ENCODE data around the gene ADIRF. TPM values are rescaled to one million over a fixed set of nuclear protein-coding genes. Genes with fewer than 3 reads are reported as not detected.
"Not testable (repeated sequence)": the region's sequence is repeated elsewhere in the genome, so short reads cannot be mapped to it uniquely, and the experiment has no call there.

Gene ADIRF
- total RNA-seq, 1 donor, result not detected

DNA sequence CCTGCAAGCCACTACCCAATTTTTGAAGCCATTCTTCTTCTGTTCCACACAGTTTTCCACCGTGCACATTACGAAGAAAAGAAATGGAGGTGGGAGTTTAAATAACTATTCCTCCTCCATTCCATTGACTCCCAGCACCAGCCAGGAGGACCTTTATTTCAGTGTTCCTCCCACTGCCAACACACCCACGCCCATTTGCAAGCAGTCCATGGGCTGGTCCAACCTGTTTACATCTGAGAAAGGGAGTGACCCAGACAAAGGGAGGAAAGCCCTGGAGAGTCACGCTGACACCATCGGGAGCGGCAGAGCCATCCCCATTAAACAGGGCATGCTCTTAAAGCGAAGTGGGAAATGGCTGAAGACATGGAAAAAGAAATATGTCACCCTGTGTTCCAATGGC is 40.0 kb downstream of the ADIRF start:
- H3K27me3 ChIP-seq (ENCODE audit: insufficient read depth, low read length); H3K9me3 ChIP-seq (ENCODE audit: low read depth, low read length); H3K4me3 ChIP-seq (ENCODE audit: low read length); H3K4me1 ChIP-seq (ENCODE audit: insufficient read depth, low read length): not testable (repeated sequence)

GRCh38 chr10:87009134-87009696 is 40.9 kb downstream of the ADIRF start:
- H3K4me3 ChIP-seq (ENCODE audit: low read length); H3K4me1 ChIP-seq (ENCODE audit: insufficient read depth, low read length); H3K9me3 ChIP-seq (ENCODE audit: low read depth, low read length); H3K27me3 ChIP-seq (ENCODE audit: insufficient read depth, low read length): not testable (repeated sequence)

GRCh38 chr10:87013528-87013927 is 45.2 kb downstream of the ADIRF start:
- H3K4me3 ChIP-seq (ENCODE audit: low read length); H3K9me3 ChIP-seq (ENCODE audit: low read depth, low read length); H3K4me1 ChIP-seq (ENCODE audit: insufficient read depth, low read length); H3K27me3 ChIP-seq (ENCODE audit: insufficient read depth, low read length): not testable (repeated sequence)

GRCh38 chr10:87014986-87015716 is 46.9 kb downstream of the ADIRF start:
- H3K27me3 ChIP-seq (ENCODE audit: insufficient read depth, low read length); H3K9me3 ChIP-seq (ENCODE audit: low read depth, low read length); H3K4me1 ChIP-seq (ENCODE audit: insufficient read depth, low read length); H3K4me3 ChIP-seq (ENCODE audit: low read length): not testable (repeated sequence)

DNA sequence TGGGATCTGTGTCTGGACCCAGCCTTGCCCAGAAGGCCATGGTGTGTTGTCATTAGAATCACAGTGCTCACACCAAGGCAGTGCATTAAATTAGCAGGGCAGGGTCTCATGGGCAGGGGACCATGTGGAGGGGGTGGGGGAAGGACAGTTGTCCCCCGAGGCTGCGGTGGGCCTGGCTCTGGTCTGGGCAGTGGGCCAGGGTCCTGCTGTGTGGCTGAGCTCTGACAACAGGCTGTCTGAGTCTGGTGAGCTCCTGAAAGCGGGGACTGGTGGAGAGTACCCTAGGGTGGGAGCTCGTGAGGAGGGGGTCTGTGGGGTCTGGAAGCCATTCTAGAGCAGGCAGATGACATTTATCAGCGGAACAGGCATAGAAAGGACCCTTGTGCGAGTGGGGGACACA is 49.8 kb downstream of the ADIRF start:
- H3K9me3 ChIP-seq (ENCODE audit: low read depth, low read length); H3K4me3 ChIP-seq (ENCODE audit: low read length); H3K4me1 ChIP-seq (ENCODE audit: insufficient read depth, low read length); H3K27me3 ChIP-seq (ENCODE audit: insufficient read depth, low read length): not testable (repeated sequence)

DNA sequence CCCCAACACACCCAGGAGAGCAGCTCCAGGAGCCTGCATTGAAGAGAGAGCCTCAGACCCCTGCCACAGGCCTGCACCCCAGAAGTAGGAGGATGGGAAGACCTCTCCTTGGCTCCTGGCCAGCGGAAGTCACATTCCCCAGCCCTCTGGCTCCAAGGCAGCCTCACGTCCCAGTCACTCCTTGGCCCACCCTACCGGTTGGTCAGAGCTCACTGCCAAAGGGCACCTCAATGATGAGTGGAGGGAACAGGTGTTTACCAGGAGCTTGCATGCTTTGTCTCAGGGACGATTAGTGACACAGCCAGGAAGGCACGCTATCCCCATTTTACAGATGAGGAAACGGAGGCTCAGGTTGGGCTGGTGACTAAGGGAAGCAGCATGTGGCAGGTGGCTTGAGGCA is 50.8 kb downstream of the ADIRF start:
- not testable (repeated sequence) for H3K9me3 ChIP-seq (ENCODE audit: low read depth, low read length); H3K27me3 ChIP-seq (ENCODE audit: insufficient read depth, low read length); H3K4me1 ChIP-seq (ENCODE audit: insufficient read depth, low read length); H3K4me3 ChIP-seq (ENCODE audit: low read length)

DNA sequence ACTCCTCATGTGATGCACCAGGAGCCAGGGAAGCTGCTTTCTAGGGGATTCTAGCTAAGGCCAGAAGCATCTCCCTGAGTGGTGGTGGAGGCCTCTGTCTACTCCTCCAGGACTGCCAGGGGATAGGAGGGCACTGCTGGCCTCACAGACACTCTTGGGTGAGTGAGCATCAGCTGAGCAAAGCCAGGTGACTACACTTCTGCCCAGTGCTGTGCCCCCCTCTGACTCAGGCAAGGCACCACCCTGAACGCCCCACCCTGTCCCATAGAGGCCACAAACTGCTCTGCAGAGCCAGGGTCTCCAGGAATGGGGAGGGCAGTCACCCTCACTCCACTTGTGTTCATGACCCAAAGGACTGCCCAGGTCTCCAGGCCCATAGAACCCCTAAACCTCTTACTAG is 51.2 kb downstream of the ADIRF start:
- not testable (repeated sequence) for H3K4me3 ChIP-seq (ENCODE audit: low read length); H3K4me1 ChIP-seq (ENCODE audit: insufficient read depth, low read length); H3K9me3 ChIP-seq (ENCODE audit: low read depth, low read length); H3K27me3 ChIP-seq (ENCODE audit: insufficient read depth, low read length)

- H3K9me3 ChIP-seq (ENCODE audit: low read depth, low read length); H3K4me1 ChIP-seq (ENCODE audit: insufficient read depth, low read length); H3K27me3 ChIP-seq (ENCODE audit: insufficient read depth, low read length); H3K4me3 ChIP-seq (ENCODE audit: low read length): not testable (repeated sequence)
Measured at GRCh38 chr10:87020056-87020455, 51.8 kb downstream of the ADIRF start, which contains the start of gene FAM25A. Gene FAM25A, plus strand, starts transcription at chr10:87020294. Its CDS starts 31 bp downstream, at chr10:87020325.

Other genes with a start within 250 kb of the ADIRF start
- gene BMPR1A, start 211.9 kb upstream of the ADIRF start, total RNA-seq, result 3.3 TPM
- 1.2 TPM for gene MMRN2, start 10.9 kb upstream of the ADIRF start, total RNA-seq
- not detected for gene SNCG, start 9.9 kb upstream of the ADIRF start, total RNA-seq
- not detected for gene FAM25A, start 51.8 kb downstream of the ADIRF start, total RNA-seq
- 123 TPM for gene GLUD1, start 126.4 kb downstream of the ADIRF start, total RNA-seq
- 30.9 TPM for gene SHLD2, start 126.7 kb downstream of the ADIRF start, total RNA-seq